ENCODE measurements around the gene NSUN5. TPM values are rescaled to one million over a fixed set of nuclear protein-coding genes. Genes with fewer than 3 reads are reported as not detected.

Gene NSUN5
- total RNA-seq, 1 experiment from 2014 or later: 70.4 TPM

- TF ChIP-seq CTCF (IDR thresholded peaks at IDR 0.05 in 2 of 3, conservative IDR thresholded peaks at IDR 0.05 in 1 of 3; ENCODE audit: borderline replicate concordance in 1 of 3, insufficient read depth in 1 of 3, low read depth in 2 of 3, low read length in 2 of 3) (no peak), CEBPB (IDR thresholded peaks at IDR 0.05; ENCODE audit: low read depth) (no peak), JUND (IDR thresholded peaks at IDR 0.05) (no peak), FOSL1 (IDR thresholded peaks at IDR 0.05; ENCODE audit: low read depth) (no peak), SRF (IDR thresholded peaks at IDR 0.05; ENCODE audit: low read depth) (no peak)
Measured at GRCh38 chr7:73330772-73331171, 22.1 kb upstream of the NSUN5 start (continued).

GRCh38 chr7:73329861-73330581, 21.4 kb upstream of the NSUN5 start:
- no peak for DNase-seq (ENCODE audit: low read depth, low spot score)
- CTCF ChIA-PET: no interaction called here
- H3K4me2 ChIP-seq (ENCODE audit: low read length): no peak overlapping the region
- no peaks in the 10 kb centered on the region for H4K20me1 ChIP-seq (ENCODE audit: insufficient read depth)
- TF ChIP-seq ZBTB33 (IDR thresholded peaks at IDR 0.05; ENCODE audit: extremely low read depth, insufficient replicate concordance, low read length) (no peak), REST (IDR thresholded peaks at IDR 0.05; ENCODE audit: low read depth) (no peak), SP1 (IDR thresholded peaks at IDR 0.05; ENCODE audit: low read depth) (no peak), FOSL1 (IDR thresholded peaks at IDR 0.05; ENCODE audit: low read depth) (no peak), YY1 (IDR thresholded peaks at IDR 0.05; ENCODE audit: extremely low read depth, insufficient replicate concordance, low read depth, low read length) (no peak), POLR2A (IDR thresholded peaks at IDR 0.05; ENCODE audit: borderline replicate concordance, extremely low read depth, insufficient read depth, insufficient read length) (no peak)
- H3K27me3 ChIP-seq (ENCODE audit: insufficient read depth, low read length): no peaks in the 10 kb centered on the region
- no peak overlapping the region for H3K4me3 ChIP-seq (replicated peaks in 1 of 2; ENCODE audit: low read depth in 1 of 2, low read length in 2 of 2)
- no peak overlapping the region for H2AFZ ChIP-seq (ENCODE audit: low read depth, low read length, poor library complexity, severe bottlenecking)
- H3K9ac ChIP-seq (ENCODE audit: low read length): no peak overlapping the region
- no peaks in the 10 kb centered on the region for H3K9me3 ChIP-seq (ENCODE audit: control insufficient read depth in 1 of 2, insufficient read depth in 1 of 2, low read depth in 1 of 2, low read length in 2 of 2)
- RAD21 ChIA-PET (ENCODE audit: low non-redundant PET in 1 of 2, low total read pairs in 2 of 2, uncharacterized antibody in 2 of 2, unreplicated experiment in 2 of 2): no interaction called here
- H3K36me3 ChIP-seq (ENCODE audit: control insufficient read depth in 1 of 2, insufficient read depth in 2 of 2, low read length in 2 of 2): no peaks in the 10 kb centered on the region
- POLR2A ChIA-PET: no interaction called here
- intact Hi-C loops (cut with micrococcal nuclease): loop anchor here (10.0 kb wide), 1 partner anchor 405 kb away; the partner anchor contains the start of gene ABHD11
- no peak for ATAC-seq
- no peaks in the 10 kb centered on the region for H3K4me1 ChIP-seq (ENCODE audit: control insufficient read depth in 1 of 2, insufficient read depth in 2 of 2, low read length in 2 of 2)
- H3K79me2 ChIP-seq (ENCODE audit: insufficient read depth, low read length): no peaks in the 10 kb centered on the region
- no peaks in the 10 kb centered on the region for H3K9me2 ChIP-seq (ENCODE audit: insufficient read depth)
- BruUV-seq (replicated peaks): no TSS peak
- no peak overlapping the region for H3K27ac ChIP-seq (ENCODE audit: low read depth, low read length)

All from HCT116 (cell line).